Kidney glomerular epithelial cell (primary cell): ENCODE results near the gene TBXAS1.

Source experiments
- DNase-seq: peaks from one replicate; lab custom pipeline; 2025; lab: John Stamatoyannopoulos, UW

TBXAS1 gene

DNA sequence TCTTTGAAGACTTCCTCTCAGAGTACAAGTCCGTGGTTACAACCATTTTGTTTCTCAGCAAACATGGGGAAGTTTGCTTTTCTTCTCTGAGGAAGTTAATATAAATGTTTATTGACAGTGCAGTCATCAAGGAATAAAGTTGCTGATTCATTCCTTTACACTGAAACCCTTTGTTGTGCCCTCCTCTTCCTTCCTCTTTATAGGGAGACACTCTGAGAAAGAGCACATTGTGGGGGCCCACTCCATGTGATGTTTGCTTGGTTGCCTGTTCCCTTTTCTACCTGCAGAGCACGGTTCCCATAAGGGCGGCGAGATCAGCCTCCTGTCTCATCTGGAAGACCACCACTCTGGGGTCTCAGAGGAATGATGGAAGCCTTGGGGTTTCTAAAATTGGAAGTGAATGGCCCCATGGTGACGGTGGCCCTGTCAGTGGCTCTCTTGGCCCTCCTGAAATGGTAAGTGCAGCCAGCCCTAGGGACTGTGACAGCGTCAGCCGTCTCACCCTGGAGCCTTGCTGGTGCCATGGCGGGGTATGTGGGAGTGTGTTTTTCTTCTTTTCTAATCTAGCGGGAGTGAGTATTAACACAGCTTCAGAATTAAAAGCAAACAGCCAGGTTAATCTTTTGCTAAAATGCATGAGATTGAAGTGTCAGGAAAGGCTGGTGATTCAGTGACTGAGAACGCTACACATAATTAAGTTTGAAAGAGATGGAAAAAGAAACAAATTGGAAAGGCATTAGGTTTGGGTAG is at the start of gene TBXAS1:
TSS of gene TBXAS1 (plus strand) at position 240 of the 750 bp plus-strand sequence. CDS start at position 367, 127 bp downstream.
- DNase-seq, result peak; percentile 99

DNA sequence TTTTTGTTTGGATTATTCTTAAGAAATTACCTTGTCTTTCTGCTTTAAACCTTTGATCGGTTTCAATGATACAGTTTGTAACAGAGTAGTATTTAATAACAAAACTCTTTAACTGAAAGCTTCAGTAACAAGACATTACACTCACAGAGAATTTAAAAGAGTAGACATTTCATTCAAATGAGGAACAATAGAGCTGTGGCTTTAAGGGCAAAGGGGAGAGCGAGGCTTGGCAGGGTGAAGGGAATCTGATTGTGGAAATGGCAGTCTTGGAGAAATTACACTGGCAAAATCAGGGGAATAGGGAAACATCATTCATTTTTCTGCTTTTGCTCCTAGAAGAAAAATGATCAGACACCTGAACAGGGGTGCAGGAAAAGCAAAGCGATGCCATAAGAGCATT is 46.1 kb upstream of the TBXAS1 start:
- no peak for DNase-seq

DNA sequence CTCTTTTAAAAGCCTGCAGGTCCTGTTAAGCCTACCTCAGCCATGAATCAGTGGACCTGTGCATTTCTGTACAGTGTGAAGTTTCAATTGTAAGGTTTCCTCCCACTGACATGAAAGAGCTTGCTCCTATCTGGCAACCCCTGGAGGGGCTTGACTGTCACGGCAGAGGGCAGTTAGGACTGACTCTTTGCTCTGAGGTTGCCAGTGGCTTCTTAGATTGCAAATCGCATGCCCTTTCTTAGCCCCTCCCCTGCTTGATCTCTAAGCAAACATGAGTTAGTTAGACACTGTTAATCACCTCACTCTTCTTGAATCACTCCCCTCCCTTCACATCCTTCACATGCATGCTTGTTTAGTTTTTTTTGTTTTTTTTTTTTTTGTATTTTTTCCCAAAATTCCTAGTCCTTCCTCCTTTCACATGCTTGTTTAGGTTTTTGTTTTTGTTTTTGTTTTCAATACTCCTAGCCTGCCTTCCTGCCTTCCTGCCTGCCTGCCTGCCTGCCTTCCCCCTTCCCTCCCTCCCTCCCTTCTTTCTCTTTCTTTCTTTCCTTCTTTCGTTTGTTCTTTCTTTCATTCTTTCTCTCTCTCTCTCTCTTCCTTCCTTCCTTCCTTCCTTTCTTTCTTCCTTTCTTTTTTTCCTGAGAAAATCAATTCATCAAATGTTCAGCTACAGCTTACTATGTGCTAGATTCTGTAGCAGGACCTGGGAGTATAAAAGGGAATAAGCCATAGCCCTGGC is 45.2 kb upstream of the TBXAS1 start:
- DNase-seq, result no peak

DNA sequence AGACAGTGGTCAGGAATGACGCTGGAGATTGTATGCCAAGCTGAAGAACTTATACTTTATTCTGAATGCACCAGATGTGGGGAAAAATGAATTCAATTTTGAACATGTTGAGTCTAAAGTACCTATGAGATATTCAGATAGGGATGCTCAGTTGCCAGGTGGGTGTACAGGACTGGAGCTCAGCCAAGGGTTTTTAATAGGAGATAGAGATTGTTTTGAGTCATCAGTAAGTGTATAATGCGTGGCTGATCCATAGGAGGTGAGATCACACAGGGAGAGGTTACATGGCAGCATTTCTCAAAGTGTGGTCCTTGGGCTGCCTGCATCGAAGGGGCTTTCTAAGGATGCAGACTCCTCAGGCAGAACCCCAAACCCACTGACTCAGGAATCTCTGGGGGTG is 44.4 kb upstream of the TBXAS1 start:
- DNase-seq, result no peak

DNA sequence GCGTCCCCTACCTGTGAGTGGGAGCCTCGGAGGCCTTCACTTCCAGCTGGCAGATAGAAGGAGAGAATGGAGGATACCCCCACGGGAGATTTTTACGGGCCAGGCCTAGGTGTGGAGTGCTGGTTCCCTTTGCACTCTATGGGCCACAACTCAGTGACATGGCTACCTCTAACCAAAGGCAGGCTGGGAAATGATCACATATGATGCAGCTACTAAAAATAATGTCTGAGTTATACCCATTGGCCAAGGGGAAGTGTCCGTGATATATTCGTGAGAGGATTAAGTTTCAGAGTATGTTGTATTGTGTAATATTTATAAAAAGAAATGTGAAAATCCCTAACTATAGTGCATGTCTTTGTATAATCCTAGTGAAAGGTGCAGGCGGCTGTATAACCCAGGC is 37.7 kb upstream of the TBXAS1 start:
- no peak for DNase-seq

DNA sequence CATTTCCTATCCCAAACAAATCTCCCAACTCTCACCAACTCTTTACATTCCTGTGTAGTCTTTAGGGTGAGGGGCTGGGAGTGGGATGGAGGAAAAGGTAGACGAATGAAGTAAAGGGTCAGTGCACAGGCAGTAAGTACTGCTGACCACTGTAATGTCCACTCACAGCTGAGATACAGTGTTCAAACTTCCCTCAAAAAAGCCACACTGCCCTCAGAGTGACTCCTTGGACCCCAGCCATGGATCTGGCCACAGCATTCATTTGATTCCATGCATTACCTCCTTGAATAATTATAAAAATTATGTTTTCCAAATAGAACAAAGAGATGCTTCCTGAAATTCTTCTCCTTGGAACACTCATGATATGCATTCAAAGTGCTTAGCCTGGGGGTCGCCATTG is 31.5 kb upstream of the TBXAS1 start:
- peak; percentile 10 for DNase-seq

DNA sequence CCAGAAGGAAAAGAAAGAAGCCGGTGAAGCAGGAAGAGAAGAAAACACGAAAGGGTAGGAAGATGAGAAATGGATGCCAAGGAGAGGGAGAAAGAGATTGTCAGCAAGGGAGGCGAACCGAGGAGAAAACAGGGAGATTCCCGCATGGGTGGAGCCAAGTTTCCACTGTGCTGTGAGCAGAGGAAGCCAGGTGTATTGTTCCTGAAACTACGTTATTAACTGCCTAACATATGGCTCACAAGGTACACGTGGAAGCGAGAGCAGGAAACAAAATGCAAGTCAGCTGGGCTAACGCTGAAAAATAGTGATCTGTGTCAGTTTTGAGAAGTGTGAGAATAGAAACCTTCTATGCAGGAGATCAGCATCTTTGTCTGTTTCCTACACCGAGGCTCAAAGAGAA is 30.8 kb upstream of the TBXAS1 start:
- DNase-seq, result peak; percentile 38

DNA sequence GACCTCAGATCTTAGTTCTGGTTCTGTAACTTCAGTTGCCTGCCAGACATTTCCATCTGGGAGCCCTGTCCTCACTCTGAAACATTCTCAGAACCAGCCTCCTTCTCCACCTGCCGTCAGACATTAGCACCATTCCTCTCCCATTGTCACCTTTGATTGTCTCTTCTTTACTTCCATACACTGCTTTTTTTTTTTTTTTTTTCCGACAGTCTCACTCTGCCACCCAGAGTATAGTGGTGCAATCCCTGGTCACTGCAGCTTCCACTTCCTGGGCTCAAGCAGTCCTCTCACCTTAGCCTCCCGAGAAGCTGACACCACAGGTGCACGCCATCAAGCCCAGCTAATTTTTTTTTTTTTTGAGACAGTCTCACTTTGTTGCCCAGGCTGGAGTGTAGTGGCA is 30.2 kb upstream of the TBXAS1 start:
- no peak for DNase-seq

DNA sequence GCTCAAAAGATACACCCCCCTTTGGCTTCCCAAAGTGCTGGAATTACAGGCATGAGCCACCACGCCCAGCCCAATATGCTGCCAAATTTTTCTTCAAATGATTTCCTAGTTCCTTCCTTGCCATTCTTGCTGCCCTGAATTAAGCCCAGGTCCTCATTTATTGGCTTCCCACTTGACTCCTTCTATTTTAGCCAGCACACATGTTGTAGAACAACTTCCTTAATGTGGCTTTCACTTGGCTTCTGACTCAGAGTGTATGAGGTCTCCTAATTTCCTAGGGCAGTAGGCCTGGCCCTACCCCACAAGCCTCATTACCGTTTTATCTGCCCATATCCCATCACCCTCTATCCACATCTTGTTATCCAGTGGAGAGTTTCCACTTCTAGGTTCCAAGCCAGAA is 29.5 kb upstream of the TBXAS1 start:
- no peak for DNase-seq

DNA sequence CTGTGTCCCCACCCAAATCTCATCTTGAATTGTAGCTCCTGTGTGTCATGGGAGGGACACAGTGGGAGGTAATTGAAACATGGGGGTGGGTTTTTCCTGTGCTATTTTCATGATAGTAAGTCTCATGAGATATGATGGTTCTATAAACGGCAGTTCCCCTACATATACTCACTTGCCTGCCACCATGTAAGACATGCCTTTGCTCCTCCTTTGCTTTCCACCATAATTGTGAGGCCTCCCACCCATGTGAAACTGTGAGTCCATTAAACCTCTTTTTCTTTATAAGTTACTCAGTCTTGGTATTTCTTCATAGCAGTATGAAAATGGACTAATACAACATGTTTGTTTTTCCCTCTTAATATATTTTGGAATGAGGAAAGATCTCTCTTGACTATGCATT is 24.5 kb upstream of the TBXAS1 start:
- no peak for DNase-seq

DNA sequence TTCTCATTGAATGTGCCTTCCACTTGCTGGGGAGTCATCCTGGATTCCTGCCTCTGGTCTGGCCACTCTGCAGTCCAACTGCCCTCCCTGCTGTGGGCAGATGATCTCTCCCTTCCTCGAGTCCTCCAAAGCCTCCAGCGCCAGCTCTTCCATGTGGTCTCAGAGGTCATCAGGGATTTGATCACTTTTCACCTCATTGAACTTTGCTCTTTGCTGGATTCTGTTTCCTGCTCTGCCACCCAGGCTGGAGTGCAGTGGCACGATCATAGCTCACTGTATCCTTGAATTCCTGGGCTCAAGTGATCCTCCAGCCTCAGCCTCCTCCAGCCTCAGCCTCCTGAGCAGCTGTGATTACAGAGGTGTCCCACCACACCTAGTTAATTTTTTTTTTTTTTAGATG is 22.1 kb upstream of the TBXAS1 start:
- no peak for DNase-seq

DNA sequence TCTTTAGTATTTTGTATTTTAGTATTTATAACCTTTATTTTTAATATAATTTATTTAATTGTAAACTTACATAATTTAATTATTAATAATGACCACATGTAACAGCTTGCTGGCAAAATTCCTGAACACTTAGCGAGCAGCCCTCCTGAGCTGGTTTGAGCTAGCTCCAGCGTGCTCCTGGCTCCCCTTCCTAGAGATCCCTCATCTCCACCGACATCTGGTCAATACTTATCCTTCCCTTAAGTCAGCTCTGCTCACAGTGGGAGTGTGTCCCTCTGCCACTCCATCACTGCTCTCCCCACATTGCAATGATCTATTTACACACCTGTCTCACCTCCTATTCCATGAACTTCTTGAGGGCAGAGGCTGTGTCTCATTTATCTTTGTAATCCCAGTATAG is 20.6 kb upstream of the TBXAS1 start:
- no peak for DNase-seq

DNA sequence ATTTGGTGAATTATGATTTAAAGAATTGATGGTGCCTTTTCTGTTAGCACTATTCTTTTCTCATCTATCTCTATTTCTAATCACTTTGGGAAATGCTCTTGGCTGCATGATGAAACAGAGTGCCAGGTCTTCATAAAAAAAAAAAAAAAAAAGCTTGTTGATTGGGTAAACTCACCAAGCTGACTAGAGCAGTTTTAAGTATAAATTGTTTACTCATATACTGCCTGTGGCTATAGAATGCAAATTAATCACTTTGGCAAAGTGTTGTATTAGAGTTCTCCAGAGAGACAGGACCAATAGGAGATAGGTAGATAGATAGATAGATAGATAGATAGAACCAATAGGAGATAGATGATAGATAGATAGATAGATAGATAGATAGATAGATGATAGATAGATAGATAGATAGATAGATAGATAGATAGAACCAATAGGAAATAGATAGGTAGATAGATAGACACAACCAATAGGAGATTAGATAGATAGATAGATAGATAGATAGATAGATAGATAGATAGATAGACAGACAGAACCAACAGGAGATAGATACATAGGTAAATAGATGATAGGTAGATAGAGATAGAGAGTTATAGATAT is 20.1 kb upstream of the TBXAS1 start:
- DNase-seq, result no peak

DNA sequence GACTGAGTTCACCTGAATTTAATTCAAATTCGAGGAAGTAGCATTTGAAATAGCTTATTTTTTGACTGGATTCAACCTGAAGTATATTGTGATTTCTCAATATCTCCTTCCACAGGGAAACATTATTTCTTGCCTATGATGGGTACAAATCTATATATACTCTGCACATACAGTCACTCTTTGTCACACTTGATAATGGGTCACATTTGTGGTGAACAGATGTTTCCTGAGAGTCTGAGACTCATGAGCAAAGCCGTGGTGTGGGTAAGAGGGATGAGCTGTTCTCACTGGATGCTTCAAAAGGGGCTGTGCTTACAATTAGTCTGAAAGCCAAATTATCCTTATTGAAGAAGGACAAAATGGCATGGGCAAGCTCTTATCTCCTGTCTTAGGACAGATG is 18.0 kb upstream of the TBXAS1 start:
- no peak for DNase-seq

DNA sequence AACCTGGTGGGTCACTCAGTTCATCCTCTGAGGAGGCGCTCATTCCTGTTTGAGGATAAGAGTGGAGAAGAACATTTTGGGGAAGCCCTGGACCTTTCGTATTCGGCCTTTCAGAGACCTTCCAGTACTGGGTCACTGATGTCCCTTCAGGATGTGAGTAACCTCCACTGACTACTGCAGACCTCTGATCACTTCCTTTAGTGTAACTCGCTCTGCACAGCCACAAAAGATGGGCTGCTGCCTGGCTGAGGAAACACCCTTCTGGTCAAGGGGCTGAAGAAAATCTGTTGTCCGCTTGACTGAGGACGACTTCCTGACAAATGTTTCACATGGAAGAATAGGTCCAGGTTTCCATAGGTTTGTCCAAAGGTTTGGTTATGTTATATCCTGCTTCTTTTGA is 15.9 kb upstream of the TBXAS1 start:
- no peak for DNase-seq

DNA sequence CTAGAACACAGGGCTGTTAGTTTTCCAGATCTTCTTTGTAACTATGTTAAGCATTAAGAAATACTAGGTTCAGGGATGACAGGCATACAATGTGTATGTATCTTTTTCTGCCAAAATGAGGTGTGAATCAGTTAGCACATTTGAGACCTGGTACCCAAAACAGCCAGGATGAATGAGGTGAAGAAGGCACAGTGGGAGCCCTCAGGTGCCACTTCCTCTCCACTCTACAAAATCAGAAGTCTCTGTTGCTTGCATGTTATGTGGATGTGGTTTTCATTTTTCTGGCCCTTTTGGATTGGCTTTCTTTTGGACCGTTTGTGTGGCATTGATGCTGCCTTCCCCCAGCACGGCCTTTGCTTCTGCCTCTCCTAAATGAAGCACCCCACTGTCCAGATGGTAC is 15.4 kb upstream of the TBXAS1 start:
- no peak for DNase-seq

DNA sequence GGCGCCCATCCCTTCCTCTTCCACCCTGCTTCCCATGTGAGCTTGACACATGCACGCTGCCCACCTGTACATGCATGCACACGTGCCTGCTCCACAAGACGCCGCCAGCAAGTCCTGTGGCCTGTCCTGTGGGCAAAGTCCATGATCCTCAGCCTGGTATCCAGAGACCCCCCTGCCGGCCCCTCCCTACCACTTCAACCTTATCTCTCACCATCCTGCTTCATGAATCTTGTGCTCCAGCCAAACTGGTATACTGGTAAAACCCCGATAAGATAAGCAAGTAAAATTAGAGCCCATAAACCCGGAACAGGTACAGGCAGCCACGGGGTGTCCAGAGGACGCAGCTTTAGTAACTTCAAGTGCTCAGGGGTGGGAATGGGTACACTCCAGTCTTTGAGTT is 11.8 kb upstream of the TBXAS1 start:
- DNase-seq, result no peak

DNA sequence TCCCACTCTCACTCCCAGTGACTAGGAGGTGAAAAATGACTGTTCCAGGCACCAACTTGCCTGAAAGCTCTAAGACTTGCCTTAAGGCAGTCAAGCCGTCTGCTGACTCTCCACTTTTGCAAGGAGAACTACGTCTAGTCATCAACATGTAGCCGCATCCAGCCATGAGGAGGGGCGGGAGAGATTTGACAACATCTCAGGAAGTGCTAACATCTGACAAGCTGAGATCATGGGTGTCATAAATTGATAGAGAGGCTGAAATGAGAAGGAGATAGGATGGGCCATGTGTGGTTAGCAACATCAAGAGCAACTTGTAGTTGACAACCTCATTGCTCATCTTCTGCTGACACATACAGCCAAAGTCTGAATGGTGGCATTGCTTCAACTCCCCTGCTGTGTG is 9.0 kb upstream of the TBXAS1 start:
- DNase-seq, result no peak

DNA sequence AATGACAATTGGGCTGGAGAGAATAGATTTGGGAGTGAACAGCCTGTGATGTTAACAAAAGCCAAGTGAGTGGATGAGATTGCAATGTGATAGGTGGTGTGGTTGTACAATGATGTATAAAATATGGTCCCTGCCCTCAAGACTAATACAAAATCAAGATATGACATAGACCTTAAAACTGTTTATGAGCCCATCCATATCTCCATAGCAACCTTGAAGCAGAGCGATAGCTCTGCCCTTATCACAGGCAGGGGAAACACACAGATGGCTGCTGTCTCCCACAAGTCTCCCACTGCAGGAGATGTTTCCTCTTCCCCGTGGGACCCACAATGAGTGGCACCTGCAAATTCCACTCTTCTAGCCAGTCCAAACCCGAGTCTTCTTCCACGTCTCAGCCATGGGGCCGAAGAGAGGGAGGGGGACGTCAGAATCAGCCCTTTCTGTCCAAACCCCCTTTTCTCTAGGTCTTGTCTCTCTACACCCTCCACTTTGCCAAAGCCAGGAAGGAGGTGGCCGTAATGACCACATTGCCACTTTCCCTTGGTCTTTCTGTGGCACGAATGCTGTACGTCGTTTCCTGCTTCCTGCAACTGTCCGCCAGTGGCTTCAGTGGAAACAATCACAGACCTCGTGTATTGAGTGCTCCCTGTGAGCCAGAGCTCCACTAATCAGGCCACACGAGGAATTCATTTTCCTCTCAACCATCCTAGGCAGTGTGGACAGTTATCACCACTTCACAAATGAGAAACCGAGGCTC is 7.5 kb upstream of the TBXAS1 start:
- DNase-seq, result no peak

DNA sequence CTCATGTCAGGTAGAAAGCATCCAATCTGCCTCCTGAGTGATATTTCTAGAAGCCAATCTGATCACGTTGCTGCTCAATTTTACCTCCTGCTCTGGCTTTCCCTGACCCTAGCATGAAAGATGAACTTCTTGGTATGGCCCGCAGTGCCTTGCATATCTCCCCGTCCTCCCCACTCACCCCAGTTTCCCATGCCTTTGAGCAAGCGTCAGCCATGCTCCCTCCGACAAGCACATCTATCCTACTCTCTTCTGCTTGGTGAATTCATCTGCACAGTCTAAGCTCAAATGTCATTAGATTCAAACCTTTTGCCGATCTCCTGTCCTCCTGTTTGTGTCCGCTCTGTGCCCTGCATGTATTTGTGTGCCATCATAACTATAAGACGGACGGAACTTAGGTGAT is 6.2 kb upstream of the TBXAS1 start:
- no peak for DNase-seq

DNA sequence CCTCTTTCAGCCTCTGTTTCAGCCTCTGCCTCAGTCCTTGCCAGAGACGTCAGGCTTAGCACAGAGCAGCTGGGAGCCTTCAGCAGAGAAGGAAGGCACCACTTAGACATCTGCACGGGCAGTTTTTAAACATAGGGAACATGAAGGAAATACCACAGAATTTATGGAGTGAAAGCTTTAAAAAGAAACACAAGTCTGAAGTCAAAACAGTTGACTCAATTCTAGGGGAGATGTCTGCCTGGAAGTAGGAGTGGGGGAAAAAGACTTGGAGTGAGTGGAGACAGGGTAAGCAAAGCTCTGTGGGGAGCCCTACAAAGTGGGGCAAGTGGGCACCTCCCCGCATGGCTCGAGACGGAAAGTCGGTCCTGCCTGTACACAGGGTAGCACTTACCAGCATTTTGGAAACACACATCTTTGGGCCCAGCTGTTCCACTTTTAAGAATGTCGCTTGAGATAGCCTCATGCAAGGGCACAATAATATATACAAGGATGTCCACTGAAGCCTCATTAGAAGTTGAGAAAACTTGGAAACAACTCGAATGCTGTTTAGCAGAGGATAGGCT is 5.0 kb upstream of the TBXAS1 start:
- peak; percentile 34 for DNase-seq

DNA sequence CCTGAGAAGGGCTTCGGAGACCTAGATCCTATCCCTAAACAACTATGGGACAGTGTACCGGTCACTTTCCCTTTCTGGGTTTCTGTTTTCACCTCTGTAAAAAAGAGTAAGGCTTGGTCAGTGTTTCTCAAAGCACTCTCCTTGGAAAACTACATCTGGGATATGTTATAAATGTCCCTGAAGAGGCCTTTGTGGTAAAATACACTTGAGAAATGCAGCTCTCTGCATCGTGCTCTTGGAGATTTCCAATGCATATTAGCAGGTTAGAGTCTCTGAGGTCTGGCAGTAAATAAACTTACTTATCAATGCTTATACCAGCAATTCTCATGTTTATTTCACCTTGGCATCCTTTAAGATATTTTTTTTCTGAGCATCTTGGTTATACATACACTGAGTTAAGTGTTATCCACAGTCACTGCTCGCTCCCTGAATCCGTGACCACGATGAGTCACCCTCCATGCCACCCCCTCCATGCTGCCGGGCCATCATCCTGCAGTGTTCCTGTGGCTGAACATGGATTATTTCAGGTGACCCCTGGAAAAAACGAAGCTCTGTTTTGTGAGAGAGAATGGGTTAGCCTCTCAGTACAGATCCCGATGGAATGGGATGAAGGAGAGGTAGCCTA is 3.3 kb upstream of the TBXAS1 start:
- peak; percentile 76 for DNase-seq
